ENCODE measurements around the gene MMP20. TPM values are rescaled to one million over a fixed set of nuclear protein-coding genes. Genes with fewer than 3 reads are reported as not detected.

MMP20 gene
- total RNA-seq, 2 donors from 2014 or later: not detected

DNA sequence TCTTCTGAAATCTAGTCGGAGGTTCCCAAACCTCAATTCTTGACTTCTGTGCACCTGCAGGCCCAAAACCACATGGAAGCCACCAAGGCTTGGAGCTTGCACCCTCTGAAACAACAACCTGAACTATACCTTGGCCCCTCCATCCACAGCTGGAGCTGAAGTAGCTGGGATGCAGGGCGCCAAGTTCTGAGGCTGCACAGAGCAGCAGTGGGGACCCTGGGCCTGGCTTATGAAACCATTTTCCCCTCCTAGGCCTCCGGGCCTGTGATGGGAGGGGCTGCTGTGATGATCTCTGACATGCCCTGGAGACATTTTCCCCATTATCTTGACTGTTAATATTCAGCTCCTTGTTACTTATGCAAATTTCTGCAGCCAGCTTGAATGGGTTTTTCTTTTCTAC is 56.3 kb downstream of the MMP20 start:
- H3K27ac Mint-ChIP-seq: no peak overlapping the region
- H3K4me1 Mint-ChIP-seq: no peaks in the 10 kb centered on the region
- H3K9me3 Mint-ChIP-seq: peaks cover 44% of the 10 kb centered on the region
- no peak for DNase-seq
- H3K4me3 Mint-ChIP-seq: no peak overlapping the region
- no peak overlapping the region for H3K9ac ChIP-seq (ENCODE audit: extremely low read depth, low read length, poor library complexity, severe bottlenecking)
- peaks cover 2% of the 10 kb centered on the region for H3K27me3 Mint-ChIP-seq (ENCODE audit: insufficient read depth)
- WGBS, 2 experiments (ENCODE audit: insufficient coverage in 1 of 2, insufficient read length in 1 of 2): 38 to 67% methylated on average over 1 to 3 of the region's 3 CpGs
- TF ChIP-seq, protein P1, sequence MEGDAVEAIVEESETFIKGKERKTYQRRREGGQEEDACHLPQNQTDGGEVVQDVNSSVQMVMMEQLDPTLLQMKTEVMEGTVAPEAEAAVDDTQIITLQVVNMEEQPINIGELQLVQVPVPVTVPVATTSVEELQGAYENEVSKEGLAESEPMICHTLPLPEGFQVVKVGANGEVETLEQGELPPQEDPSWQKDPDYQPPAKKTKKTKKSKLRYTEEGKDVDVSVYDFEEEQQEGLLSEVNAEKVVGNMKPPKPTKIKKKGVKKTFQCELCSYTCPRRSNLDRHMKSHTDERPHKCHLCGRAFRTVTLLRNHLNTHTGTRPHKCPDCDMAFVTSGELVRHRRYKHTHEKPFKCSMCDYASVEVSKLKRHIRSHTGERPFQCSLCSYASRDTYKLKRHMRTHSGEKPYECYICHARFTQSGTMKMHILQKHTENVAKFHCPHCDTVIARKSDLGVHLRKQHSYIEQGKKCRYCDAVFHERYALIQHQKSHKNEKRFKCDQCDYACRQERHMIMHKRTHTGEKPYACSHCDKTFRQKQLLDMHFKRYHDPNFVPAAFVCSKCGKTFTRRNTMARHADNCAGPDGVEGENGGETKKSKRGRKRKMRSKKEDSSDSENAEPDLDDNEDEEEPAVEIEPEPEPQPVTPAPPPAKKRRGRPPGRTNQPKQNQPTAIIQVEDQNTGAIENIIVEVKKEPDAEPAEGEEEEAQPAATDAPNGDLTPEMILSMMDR (conservative IDR thresholded peaks at IDR 0.05): no peak
- no peaks in the 10 kb centered on the region for H3K4me1 ChIP-seq (ENCODE audit: control insufficient read depth, insufficient read depth, low read length)
- H3K36me3 Mint-ChIP-seq (ENCODE audit: low read depth): peaks cover 1% of the 10 kb centered on the region
- no peaks in the 10 kb centered on the region for H3K36me3 ChIP-seq (ENCODE audit: control insufficient read depth, insufficient read depth, low read length)
- no peaks in the 10 kb centered on the region for H3K27me3 ChIP-seq (ENCODE audit: control insufficient read depth, insufficient read depth, low read length, poor library complexity, severe bottlenecking)
- H3K27ac ChIP-seq (ENCODE audit: low read depth, low read length): no peak overlapping the region
- peaks cover 39% of the 10 kb centered on the region for H3K9me3 ChIP-seq (ENCODE audit: control insufficient read depth, low read length)
- peak overlapping the region; percentile 23 for H3K4me3 ChIP-seq (ENCODE audit: low read length)

DNA sequence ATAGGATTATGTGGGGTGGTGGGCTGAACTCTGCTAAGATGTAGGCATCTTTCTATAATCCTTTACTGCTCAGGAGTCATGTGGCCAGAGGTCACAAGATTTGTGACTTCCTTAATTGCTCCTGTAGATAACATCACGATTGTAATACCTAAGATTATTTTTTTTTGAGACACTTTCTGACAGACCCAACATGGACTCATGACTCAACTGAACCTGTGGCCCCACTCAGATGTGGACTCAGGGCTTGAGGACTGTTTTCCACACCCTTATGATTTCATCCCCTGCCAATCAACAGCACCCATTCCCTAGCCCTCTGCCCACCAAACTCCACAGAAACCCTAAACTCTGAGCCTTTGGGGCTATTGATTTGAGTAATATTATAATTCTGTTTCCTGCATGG is 59.0 kb downstream of the MMP20 start:
- no peaks in the 10 kb centered on the region for H3K27me3 ChIP-seq (ENCODE audit: control insufficient read depth, insufficient read depth, low read length, poor library complexity, severe bottlenecking)
- 100% methylated on average over 1 of the region's 1 CpG for WGBS, 2 experiments (ENCODE audit: insufficient coverage in 1 of 2, insufficient read length in 1 of 2)
- H3K4me3 Mint-ChIP-seq: no peak overlapping the region
- no peak overlapping the region for H3K4me3 ChIP-seq (ENCODE audit: low read length)
- TF ChIP-seq, protein P1 (conservative IDR thresholded peaks at IDR 0.05): no peak
- H3K9me3 Mint-ChIP-seq: peaks cover 44% of the 10 kb centered on the region
- peaks cover 39% of the 10 kb centered on the region for H3K9me3 ChIP-seq (ENCODE audit: control insufficient read depth, low read length)
- no peaks in the 10 kb centered on the region for H3K4me1 Mint-ChIP-seq
- no peak overlapping the region for H3K9ac ChIP-seq (ENCODE audit: extremely low read depth, low read length, poor library complexity, severe bottlenecking)
- no peaks in the 10 kb centered on the region for H3K36me3 ChIP-seq (ENCODE audit: control insufficient read depth, insufficient read depth, low read length)
- no peaks in the 10 kb centered on the region for H3K4me1 ChIP-seq (ENCODE audit: control insufficient read depth, insufficient read depth, low read length)
- H3K27me3 Mint-ChIP-seq (ENCODE audit: insufficient read depth): peaks cover 2% of the 10 kb centered on the region
- no peak overlapping the region for H3K27ac Mint-ChIP-seq
- no peak for DNase-seq
- no peak overlapping the region for H3K27ac ChIP-seq (ENCODE audit: low read depth, low read length)
- peaks cover 1% of the 10 kb centered on the region for H3K36me3 Mint-ChIP-seq (ENCODE audit: low read depth)

DNA sequence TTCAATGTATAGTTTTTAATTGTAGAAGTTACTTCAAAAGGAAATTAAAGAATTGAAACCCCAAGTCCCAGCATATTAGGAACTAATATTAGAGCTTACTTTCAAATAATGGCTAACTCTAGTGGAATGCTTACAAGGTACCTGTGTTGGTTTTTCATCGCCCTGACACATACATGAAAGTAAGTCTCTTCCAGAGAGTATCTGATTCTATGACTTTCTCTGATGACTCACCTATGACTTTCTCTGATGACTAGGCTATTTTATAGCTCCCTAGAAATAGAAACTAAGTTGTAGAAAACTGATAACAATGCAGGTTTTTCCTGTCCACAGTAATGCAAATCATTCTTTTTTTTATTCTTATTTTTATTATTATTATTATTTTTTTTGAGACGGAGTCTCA is 61.0 kb downstream of the MMP20 start:
- H3K27me3 ChIP-seq (ENCODE audit: control insufficient read depth, insufficient read depth, low read length, poor library complexity, severe bottlenecking): no peaks in the 10 kb centered on the region
- H3K4me1 Mint-ChIP-seq: peaks cover 7% of the 10 kb centered on the region
- no peak overlapping the region for H3K9ac ChIP-seq (ENCODE audit: extremely low read depth, low read length, poor library complexity, severe bottlenecking)
- H3K9me3 ChIP-seq (ENCODE audit: control insufficient read depth, low read length): peaks cover 36% of the 10 kb centered on the region
- no peak overlapping the region for H3K27ac ChIP-seq (ENCODE audit: low read depth, low read length)
- H3K36me3 Mint-ChIP-seq (ENCODE audit: low read depth): no peaks in the 10 kb centered on the region
- no peaks in the 10 kb centered on the region for H3K36me3 ChIP-seq (ENCODE audit: control insufficient read depth, insufficient read depth, low read length)
- H3K4me1 ChIP-seq (ENCODE audit: control insufficient read depth, insufficient read depth, low read length): no peaks in the 10 kb centered on the region
- H3K4me3 ChIP-seq (ENCODE audit: low read length): no peak overlapping the region
- no peak for DNase-seq
- peaks cover 33% of the 10 kb centered on the region for H3K9me3 Mint-ChIP-seq
- TF ChIP-seq, protein P1 (conservative IDR thresholded peaks at IDR 0.05): no peak
- H3K27ac Mint-ChIP-seq: no peak overlapping the region
- peaks cover under 1% of the 10 kb centered on the region for H3K27me3 Mint-ChIP-seq (ENCODE audit: insufficient read depth)
- no peak overlapping the region for H3K4me3 Mint-ChIP-seq
- 97 to 100% methylated on average over 1 to 2 of the region's 2 CpGs for WGBS, 2 experiments (ENCODE audit: insufficient coverage in 1 of 2, insufficient read length in 1 of 2)

Data from endodermal cell (in vitro differentiated cells).